GM15510 (cell line): ENCODE data around the gene CHPF2.

ENCODE experiments used
- POLR2A ChIP-seq: IDR thresholded peaks from 3 replicates; pipeline ENCODE4 v1.6.1; 2011; ENCODE audit warnings: borderline replicate concordance; ENCODE audit not compliant: insufficient read length; ENCODE audit errors: extremely low read depth

Gene CHPF2

GRCh38 chr7:151274396-151274795 is 42.1 kb downstream of the CHPF2 start:
- no peak for TF ChIP-seq POLR2A

- TF ChIP-seq POLR2A: no peak
Observed at GRCh38 chr7:151274936-151275812, 42.9 kb downstream of the CHPF2 start.

GRCh38 chr7:151275813-151276577 is 43.7 kb downstream of the CHPF2 start:
- TF ChIP-seq POLR2A: no peak

GRCh38 chr7:151276666-151277590 is 44.6 kb downstream of the CHPF2 start:
- TF ChIP-seq POLR2A: no peak

GRCh38 chr7:151277631-151278030 is 45.3 kb downstream of the CHPF2 start:
- no peak for TF ChIP-seq POLR2A

- TF ChIP-seq POLR2A: no peak
Observed at GRCh38 chr7:151278949-151279348, 46.7 kb downstream of the CHPF2 start.

- no peak for TF ChIP-seq POLR2A
Observed at GRCh38 chr7:151279868-151280267, 47.6 kb downstream of the CHPF2 start.

GRCh38 chr7:151280388-151281019 is 48.2 kb downstream of the CHPF2 start:
- TF ChIP-seq POLR2A: no peak

- TF ChIP-seq POLR2A: no peak
Observed at GRCh38 chr7:151281686-151282085, 49.4 kb downstream of the CHPF2 start.

- no peak for TF ChIP-seq POLR2A
Observed at GRCh38 chr7:151282111-151282510, 49.8 kb downstream of the CHPF2 start.

- no peak for TF ChIP-seq POLR2A
Observed at GRCh38 chr7:151283302-151283701, 51.0 kb downstream of the CHPF2 start.

GRCh38 chr7:151286148-151286547 is 53.9 kb downstream of the CHPF2 start:
- TF ChIP-seq POLR2A: no peak
